A549 (cell line): ENCODE results near the gene LRG1. TPM values are rescaled to one million over a fixed set of nuclear protein-coding genes. Genes with fewer than 3 reads are reported as not detected.

Experiments used
- ATAC-seq, 2 experiments: fragments of 200-7000 bp in 1 of 2; fragments of >200 bp in 1 of 2; cut with Nextera tagmentation in 1 of 2; cut with Tn5 transposase in 1 of 2; 3 replicates each; pipeline versions ENCODE4 v1.8.0 to v1.9.1; 2018 to 2020; ENCODE audit warnings: mild to moderate bottlenecking in 1 of 2, moderate library complexity in 1 of 2
- CTCF ChIA-PET: fragments of 300-600 bp; sonication (Branson Sonifier 250); formaldehyde crosslinking; extraction: SDS; loops from one replicate; lab custom pipeline; 2021; ENCODE audit warnings: antibody characterized with exemption, inconsistent platforms; lab: Yijun Ruan, JAX
- POLR2A ChIA-PET: fragments of 350-600 bp; formaldehyde crosslinking; extraction: SDS; loops from one replicate; lab custom pipeline; 2021; ENCODE audit warnings: antibody characterized with exemption, inconsistent platforms; lab: Yijun Ruan, JAX
- DNase-seq, 2 experiments: peaks; one replicate each; pipeline versions ENCODE4 v3.0.0 to v3.0.0-alpha.2; 2011 to 2016; ENCODE audit warnings: low read depth in 1 of 2, low spot score in 1 of 2
- FAIRE-seq: peaks from 2 replicates; lab custom pipeline; 2011; peaks lifted over from hg19 to GRCh38; lab: Jason Lieb, UNC
- H3K27ac ChIP-seq, 2 experiments: fragments of >200 bp; sonication (Bioruptor Twin); formaldehyde crosslinking; 3 replicates each; pipeline ENCODE4 v1.5.1; 2016 to 2017
- H3K4me1 ChIP-seq: fragments of >200 bp; sonication (Bioruptor Twin); formaldehyde crosslinking; 3 replicates; pipeline ENCODE4 v1.6.1; 2016
- H3K4me2 ChIP-seq: fragments of >200 bp; sonication (Bioruptor Twin); formaldehyde crosslinking; 3 replicates; pipeline ENCODE4 v1.6.1; 2016
- H3K4me3 ChIP-seq: fragments of >200 bp; sonication (Bioruptor Twin); formaldehyde crosslinking; 3 replicates; pipeline ENCODE4 v1.5.1; 2016
- H3K9me3 ChIP-seq: fragments of >200 bp; sonication (Bioruptor Twin); formaldehyde crosslinking; 3 replicates; pipeline ENCODE4 v1.6.1; 2016
- BCL3 ChIP-seq: fragments of >200 bp; sonication (Bioruptor Twin); formaldehyde crosslinking; IDR thresholded peaks from 3 replicates; pipeline ENCODE4 v1.6.1; 2016
- CEBPB ChIP-seq, 2 experiments: fragments of >200 bp in 1 of 2; sonication (Bioruptor Twin) in 1 of 2; formaldehyde crosslinking in 1 of 2; IDR thresholded peaks; 2 replicates each; pipeline ENCODE4 v1.6.1; 2012 to 2016
- CTCF ChIP-seq: fragments of >200 bp; sonication (Bioruptor Twin); formaldehyde crosslinking; IDR thresholded peaks from 3 replicates; pipeline ENCODE4 v1.5.1; 2016
- E2F6 ChIP-seq: IDR thresholded peaks from 2 replicates; pipeline ENCODE4 v1.6.1; 2012; ENCODE audit warnings: low read depth, borderline replicate concordance
- EHF ChIP-seq: fragments of 250-450 bp; sonication (Bioruptor Pico); IDR thresholded peaks from 2 replicates; pipeline ENCODE4 v1.5.0; 2020; ENCODE audit warnings: mild to moderate bottlenecking
- EP300 ChIP-seq, 2 experiments: fragments of >200 bp; sonication (Bioruptor Twin); formaldehyde crosslinking; IDR thresholded peaks; 2 replicates in 1 of 2; 3 replicates in 1 of 2; pipeline ENCODE4 v1.6.1; 2016 to 2017
- HOXB5 ChIP-seq: fragments of 250-450 bp; sonication (Bioruptor Pico); IDR thresholded peaks from 2 replicates; pipeline ENCODE4 v1.5.0; 2020; ENCODE audit warnings: mild to moderate bottlenecking, moderate library complexity
- JUNB ChIP-seq: fragments of >200 bp; sonication (Bioruptor Twin); formaldehyde crosslinking; IDR thresholded peaks from 2 replicates; pipeline ENCODE4 v1.6.1; 2016
- KDM5A ChIP-seq: fragments of 200-600 bp; sonication (generic); IDR thresholded peaks from 2 replicates; pipeline ENCODE4 v1.6.1; 2016; ENCODE audit warnings: antibody characterized with exemption, mild to moderate bottlenecking
- NPAS2 ChIP-seq: fragments of 250-450 bp; sonication (Bioruptor Pico); IDR thresholded peaks from 2 replicates; pipeline ENCODE4 v1.8.0; 2022; ENCODE audit warnings: mild to moderate bottlenecking, moderate library complexity, borderline replicate concordance
- SREBF2 ChIP-seq: fragments of 450-650 bp; IDR thresholded peaks from 2 replicates; pipeline ENCODE4 v1.6.1; 2014; ENCODE audit warnings: mild to moderate bottlenecking, moderate library complexity
- TFCP2L1 ChIP-seq: fragments of 250-450 bp; sonication (Bioruptor Pico); IDR thresholded peaks from 2 replicates; pipeline ENCODE4 v1.5.0; 2021; ENCODE audit warnings: mild to moderate bottlenecking
- TP53 ChIP-seq: fragments of 250-450 bp; sonication (Bioruptor Pico); IDR thresholded peaks from 2 replicates; pipeline ENCODE4 v1.5.0; 2021; ENCODE audit warnings: mild to moderate bottlenecking, moderate library complexity
- ZFP36 ChIP-seq: fragments of 450-650 bp; IDR thresholded peaks from 2 replicates; pipeline ENCODE4 v1.6.1; 2014; ENCODE audit warnings: borderline replicate concordance; ENCODE audit not compliant: partially characterized antibody
- WGBS: methylation state at CpG from one replicate; pipeline ENCODE4 v1.1.6; 2017; ENCODE audit errors: missing lambda C conversion rate; 5-methylcytosine and 5-hydroxymethylcytosine counted together
- polyA plus RNA-seq, 4 experiments: library from polyadenylated mRNA; depleted of rRNA in 3 of 4; stranded (reverse); fragments of >200 nt; fragmentation: RNase III in 1 of 4; extraction: RNeasy Plus Mini Kit Qiagen cat#74134 plus additional on column Dnase treatment in 1 of 4; gene quantifications; 2 replicates in 3 of 4; 3 replicates in 1 of 4; pipeline ENCODE4 v1.2.3, GENCODE V29; 2011 to 2017

Gene LRG1
- polyA plus RNA-seq, 2 of the 4 experiments (the other 2 are of a cell fraction): 0.18 TPM; not detected in 1

DNA sequence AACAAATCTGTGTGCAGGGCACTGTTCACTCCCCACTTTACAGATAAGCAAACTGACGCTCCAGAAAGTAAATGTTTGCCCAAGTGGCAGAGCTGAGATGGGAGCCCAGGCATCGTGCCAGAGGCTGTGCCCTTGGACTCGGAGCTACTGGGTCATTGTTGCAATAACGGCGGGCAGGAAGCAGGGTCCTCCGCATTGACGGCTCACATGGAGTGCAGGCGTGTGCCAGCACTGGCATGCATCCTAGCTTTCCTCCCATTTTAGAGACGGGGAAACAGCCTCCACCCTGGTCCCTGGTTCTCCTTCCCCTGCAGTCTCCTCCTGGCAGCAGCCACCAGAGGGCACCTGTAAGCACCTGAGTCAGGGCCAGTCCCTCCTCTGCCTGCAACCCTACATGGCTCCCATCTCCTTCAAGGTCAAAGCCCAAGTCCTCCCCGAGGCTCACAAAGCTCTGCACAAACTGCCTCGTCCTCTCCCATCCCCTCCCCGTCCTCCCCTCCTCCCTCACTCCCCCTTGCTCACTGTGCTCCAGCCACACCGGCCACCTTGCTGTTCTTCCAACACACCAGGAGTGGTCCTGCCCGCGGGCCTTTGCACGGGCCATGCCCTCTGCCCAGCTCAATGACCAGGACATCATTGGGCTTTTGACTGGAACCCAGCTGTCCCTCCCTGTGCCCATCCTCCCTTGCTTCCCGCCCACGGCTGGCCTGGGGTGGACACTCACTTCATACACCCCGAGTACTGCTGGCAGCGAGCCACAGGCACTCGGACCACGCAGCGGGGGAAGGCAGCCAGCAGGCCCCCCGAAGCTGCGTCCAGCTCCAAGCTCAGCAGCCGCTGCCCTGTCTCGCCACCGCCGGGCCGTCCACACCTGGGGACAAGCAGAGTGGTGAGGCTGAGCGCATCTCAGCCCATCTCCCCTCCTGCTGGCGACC lies 7.7 kb upstream of the LRG1 start:
- Histone ChIP-seq H3K27ac (no peak overlapping the region), H3K4me3 (no peak overlapping the region), H3K4me2 (no peak overlapping the region), H3K9me3 (no peaks in the 10 kb centered on the region), H3K4me1 (peaks cover 4% of the 10 kb centered on the region; the same call in 1 of the 3 replicates)
- ATAC-seq: peak; percentile 67 to 85
- FAIRE-seq: no peak
- DNase-seq: peak in 1 of 2 experiments; percentile 59
- POLR2A ChIA-PET: no interaction called here
- WGBS: 50% methylated on average over 16 of the region's 32 CpGs
- CTCF ChIA-PET: interaction anchor here (0.8 to 4.1 kb wide), 15 partner anchors 9 to 89 kb away, joined by 3 to 15 read pairs (median 5); partner anchors contain the start of genes PLIN5 and SEMA6B
- TF ChIP-seq HOXB5 (CRISPR knock-in tag): no peak
- peak; percentile 36 for TF ChIP-seq CTCF
- peak; percentile 91 for TF ChIP-seq ZFP36

GRCh38 chr19:4543842-4544647 lies 4.2 kb upstream of the LRG1 start:
- ATAC-seq (no peak), FAIRE-seq (no peak), DNase-seq (no peak)
- Histone ChIP-seq H3K4me2 (no peak overlapping the region), H3K4me1 (peaks cover 4% of the 10 kb centered on the region; the same call in 1 of the 3 replicates), H3K27ac (no peak overlapping the region), H3K4me3 (no peak overlapping the region), H3K9me3 (no peaks in the 10 kb centered on the region)
- ChIA-PET CTCF (interaction anchor here (1.0 kb wide), 1 partner anchor 19 kb away, joined by 3 read pairs; no protein-coding TSS in a partner anchor), POLR2A (no interaction called here)
- 95% methylated on average over 18 of the region's 87 CpGs for WGBS
- TF ChIP-seq CTCF (no peak), JUNB (no peak), EP300 (IDR thresholded peaks at IDR 0.05) (no peak), SREBF2 (no peak), TFCP2L1 (CRISPR knock-in tag) (no peak), TP53 (CRISPR knock-in tag) (no peak), CEBPB (IDR thresholded peaks at IDR 0.05) (no peak), BCL3 (no peak), NPAS2 (CRISPR knock-in tag) (no peak), EHF (CRISPR knock-in tag) (no peak), KDM5A (no peak), E2F6 (no peak)
